ENCODE measurements around the gene PSMB7. TPM values are rescaled to one million over a fixed set of nuclear protein-coding genes. Genes with fewer than 3 reads are reported as not detected.

The PSMB7 gene
- total RNA-seq, 3 donors from 2014 or later: 157 to 206 (median 162) TPM

DNA sequence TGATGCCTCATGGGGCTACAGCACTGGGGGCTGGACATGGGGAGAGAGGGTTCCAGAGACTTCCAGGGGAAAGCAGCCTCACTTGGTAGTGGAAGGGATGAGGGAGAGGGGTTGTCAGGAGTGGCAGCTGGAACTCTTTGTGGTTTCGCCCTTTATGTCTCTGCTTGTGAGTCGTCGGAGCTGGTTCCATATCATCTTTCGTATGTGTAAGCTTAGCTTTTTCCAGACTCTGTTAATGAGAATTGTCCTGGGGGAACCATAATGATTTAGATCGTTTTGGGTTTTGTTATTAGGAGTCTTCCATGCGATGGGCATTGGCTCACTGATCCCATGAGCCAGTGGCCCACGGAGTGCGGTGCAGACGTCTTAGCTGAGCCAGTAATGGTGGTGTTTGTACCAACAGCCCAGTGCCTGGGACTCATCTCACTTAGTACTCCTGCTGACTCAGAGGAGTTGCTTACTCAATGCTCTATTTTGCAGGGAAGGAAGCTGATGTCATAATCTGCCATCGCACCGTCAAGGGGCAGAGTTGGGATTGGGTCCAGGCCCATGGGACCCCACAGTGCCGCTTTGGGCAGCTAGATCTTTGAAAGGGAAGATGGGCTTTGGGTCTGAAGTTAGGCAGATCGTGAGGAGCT lies 109.0 kb downstream of the PSMB7 start:
- Histone ChIP-seq H3K36me3 (no peaks in the 10 kb centered on the region), H3K4me3 (no peak overlapping the region), H3K9me3 (no peaks in the 10 kb centered on the region), H3K27me3 (no peaks in the 10 kb centered on the region), H3K4me1 (no peaks in the 10 kb centered on the region), H3K27ac (no peak overlapping the region)
- TF ChIP-seq POLR2A (IDR thresholded peaks at IDR 0.05): no peak
- no peak for TF ChIP-seq POLR2AphosphoS5 (IDR thresholded peaks at IDR 0.05)
- no peak for TF ChIP-seq CTCF (IDR thresholded peaks at IDR 0.05)
- no peak for DNase-seq (ENCODE audit: low spot score in 2 of 2)
- intact Hi-C loops (cut with DNase I; ENCODE audit: low total_unique reads): no loop called here

DNA sequence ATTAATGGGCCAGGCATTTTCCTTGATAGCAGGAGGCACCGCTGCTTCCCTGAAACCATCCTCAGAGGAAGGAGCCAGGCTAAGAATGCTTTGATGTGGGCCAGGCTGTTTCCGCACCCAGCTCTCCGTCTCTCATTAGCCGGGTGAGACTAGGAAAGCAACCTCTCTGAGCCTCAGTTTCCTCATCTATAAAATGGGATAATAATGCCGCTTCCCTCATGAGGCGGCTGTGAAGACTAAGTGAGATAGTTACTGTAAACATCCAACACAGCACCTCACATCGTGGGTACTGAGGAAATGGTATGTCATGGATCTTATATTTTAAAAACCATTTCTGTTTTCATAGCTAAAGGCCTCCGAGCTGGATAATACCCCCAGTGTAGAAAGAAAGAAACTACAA lies 111.0 kb downstream of the PSMB7 start:
- intact Hi-C loops (cut with DNase I; ENCODE audit: low total_unique reads): no loop called here
- H3K4me1 ChIP-seq: no peaks in the 10 kb centered on the region
- H3K36me3 ChIP-seq: no peaks in the 10 kb centered on the region
- no peaks in the 10 kb centered on the region for H3K27me3 ChIP-seq
- no peak overlapping the region for H3K4me3 ChIP-seq
- no peak for DNase-seq (ENCODE audit: low spot score in 2 of 2)
- H3K27ac ChIP-seq: no peak overlapping the region
- TF ChIP-seq POLR2AphosphoS5 (IDR thresholded peaks at IDR 0.05) (no peak), CTCF (IDR thresholded peaks at IDR 0.05) (no peak), POLR2A (IDR thresholded peaks at IDR 0.05) (no peak)
- no peaks in the 10 kb centered on the region for H3K9me3 ChIP-seq

GRCh38 chr9:124303762-124304161 lies 111.5 kb downstream of the PSMB7 start:
- H3K4me3 ChIP-seq: no peak overlapping the region
- no peaks in the 10 kb centered on the region for H3K9me3 ChIP-seq
- intact Hi-C loops (cut with DNase I; ENCODE audit: low total_unique reads): no loop called here
- no peak overlapping the region for H3K27ac ChIP-seq
- H3K27me3 ChIP-seq: no peaks in the 10 kb centered on the region
- no peaks in the 10 kb centered on the region for H3K36me3 ChIP-seq
- DNase-seq (ENCODE audit: low spot score in 2 of 2): no peak
- TF ChIP-seq POLR2AphosphoS5 (IDR thresholded peaks at IDR 0.05) (no peak), CTCF (IDR thresholded peaks at IDR 0.05) (no peak)
- H3K4me1 ChIP-seq: no peaks in the 10 kb centered on the region

Other genes starting within 250 kb of the PSMB7 start
- 10 to 100 TPM; 17.8 to 31.5 (median 22.2) TPM for gene NEK6, start 157.5 kb downstream of the PSMB7 start, total RNA-seq
- gene ADGRD2, start 35.0 kb upstream of the PSMB7 start, total RNA-seq: 1 to 10 TPM in 2 of 3 donors, not detected in 1; 2.6 to 2.9 TPM
- not detected for gene NR5A1, start 92.0 kb upstream of the PSMB7 start, total RNA-seq